Central memory CD4-positive, alpha-beta T cell (primary cell): Measurements from ENCODE around the gene NT5M.
A peak's percentile ranks its signal among the peaks of the same experiment; 100 is the strongest.

ENCODE experiments used
- DNase-seq: peaks from one replicate; pipeline ENCODE4 v3.0.0; 2022

The NT5M gene

GRCh38 chr17:17355426-17355825 is 52.3 kb downstream of the NT5M start:
- DNase-seq: no peak

GRCh38 chr17:17356149-17356930 is 53.2 kb downstream of the NT5M start:
- DNase-seq: peak; percentile 52

GRCh38 chr17:17356931-17357270 is 53.7 kb downstream of the NT5M start:
- no peak for DNase-seq

GRCh38 chr17:17358060-17358751 is 55.0 kb downstream of the NT5M start:
- DNase-seq: no peak

GRCh38 chr17:17358866-17359265 is 55.7 kb downstream of the NT5M start:
- no peak for DNase-seq

- no peak for DNase-seq
These were observed 56.1 kb downstream of the NT5M start for GRCh38 chr17:17359271-17359670.

GRCh38 chr17:17360087-17360730 is 57.0 kb downstream of the NT5M start:
- no peak for DNase-seq

GRCh38 chr17:17361543-17361866 is 58.3 kb downstream of the NT5M start:
- DNase-seq: no peak

GRCh38 chr17:17361867-17362539 is 58.8 kb downstream of the NT5M start:
- DNase-seq: no peak

- DNase-seq: no peak
These were observed 59.4 kb downstream of the NT5M start for GRCh38 chr17:17362540-17362930.

- DNase-seq: no peak
These were observed 60.6 kb downstream of the NT5M start for GRCh38 chr17:17363638-17364337.

- DNase-seq: no peak
These were observed 61.1 kb downstream of the NT5M start for GRCh38 chr17:17364338-17364667.

GRCh38 chr17:17365476-17366110 is 62.4 kb downstream of the NT5M start:
- DNase-seq: no peak

GRCh38 chr17:17366235-17366634 is 63.1 kb downstream of the NT5M start:
- DNase-seq: no peak

GRCh38 chr17:17366941-17367875 is 64.0 kb downstream of the NT5M start:
- no peak for DNase-seq

- DNase-seq: no peak
These were observed 64.8 kb downstream of the NT5M start for GRCh38 chr17:17367931-17368330.

GRCh38 chr17:17370711-17371110 is 67.5 kb downstream of the NT5M start:
- no peak for DNase-seq

GRCh38 chr17:17372856-17373520 is 69.8 kb downstream of the NT5M start:
- no peak for DNase-seq

GRCh38 chr17:17375841-17376240 is 72.7 kb downstream of the NT5M start:
- DNase-seq: no peak

- no peak for DNase-seq
These were observed 73.2 kb downstream of the NT5M start for GRCh38 chr17:17376362-17376761.
